Transverse colon (tissue), 4 donors: Measurements from ENCODE around the gene STPG3. TPM values are rescaled to one million over a fixed set of nuclear protein-coding genes. Genes with fewer than 3 reads are reported as not detected.
A peak's percentile ranks its signal among the peaks of the same experiment; 100 is the strongest.

Experiments
- DNase-seq: peaks from one replicate; pipeline ENCODE4 v3.0.0-alpha.2; 2019
- H3K27ac ChIP-seq, 4 donors: fragments of 200-600 bp; sonication (generic); 2 replicates each; pipeline ENCODE4 v1.5.1; 2016 to 2018; ENCODE audit warnings: inconsistent platforms in 4 of 4
- H3K27me3 ChIP-seq: fragments of 200-600 bp; sonication (generic); 2 replicates; pipeline ENCODE4 v1.5.1; 2017; ENCODE audit warnings: inconsistent platforms
- H3K36me3 ChIP-seq, 4 donors: fragments of 200-600 bp; sonication (generic); 2 replicates each; pipeline ENCODE4 v1.5.1; 2017 to 2019; ENCODE audit warnings: inconsistent platforms in 4 of 4
- H3K4me1 ChIP-seq, 4 donors: fragments of 200-600 bp; sonication (generic); 2 replicates each; pipeline ENCODE4 v1.5.1; 2017 to 2020; ENCODE audit warnings: inconsistent platforms in 4 of 4
- H3K4me3 ChIP-seq, 4 donors: fragments of 200-600 bp; sonication (generic); 1 replicate in 1 of 4; 2 replicates in 3 of 4; pipeline versions ENCODE4 v1.5.1 to v1.6.1; 2017 to 2019; ENCODE audit warnings: inconsistent platforms in 4 of 4
- H3K9me3 ChIP-seq, 2 donors: fragments of 200-600 bp; sonication (generic); 2 replicates each; pipeline ENCODE4 v1.5.1; 2017 to 2019; ENCODE audit warnings: inconsistent platforms in 2 of 2
- EP300 ChIP-seq: sonication (generic); formaldehyde crosslinking; IDR thresholded peaks from one replicate; pipeline ENCODE4 v1.6.1; 2017; ENCODE audit warnings: antibody characterized with exemption, low read depth
- POLR2A ChIP-seq: fragments of 450-650 bp; IDR thresholded peaks from one replicate; pipeline ENCODE4 v1.6.1; 2016; ENCODE audit warnings: antibody characterized with exemption, mild to moderate bottlenecking, moderate library complexity
- POLR2AphosphoS5 ChIP-seq, 3 donors: sonication (generic); formaldehyde crosslinking; IDR thresholded peaks; one replicate each; pipeline ENCODE4 v1.6.1; 2016; ENCODE audit warnings: antibody characterized with exemption in 3 of 3
- WGBS, 2 donors: methylation state at CpG; one replicate each; pipeline ENCODE4 v1.1.5; 2018; ENCODE audit warnings: low coverage in 1 of 2; 5-methylcytosine and 5-hydroxymethylcytosine counted together
- in situ Hi-C, 4 donors: fragments of 200-750 bp; cut with MboI; loops; one replicate each; pipeline versions ENCODE4 v1.15.0 to v1.15.1; 2017; ENCODE audit warnings: low sequenced_read_pairs in 3 of 4, low pct_ligation_motif_present in 1 of 4, low pct_unique_long_range_greater_than_20kb in 1 of 4
- intact Hi-C: fragments of 100-400 bp; cut with DNase I; formaldehyde crosslinking; loops from one replicate; pipeline ENCODE4 v1.15.1; 2023; ENCODE audit warnings: low total_unique reads
- total RNA-seq, 4 donors: library from RNA; depleted of rRNA; stranded (reverse); fragments of >200 nt; gene quantifications; one replicate each; pipeline ENCODE4 v1.1.0, GENCODE V29; 2016
- TF ChIP-seq, protein P1 (sequence below), 5 experiments: fragments of 200-600 bp in 3 of 5; fragments of 450-650 bp in 2 of 5; sonication (generic) in 3 of 5; IDR thresholded peaks; 1 replicate in 2 of 5; 2 replicates in 3 of 5; pipeline ENCODE4 v1.5.1; 2016 to 2017; ENCODE audit warnings: antibody characterized with exemption in 5 of 5, inconsistent platforms in 3 of 5, mild to moderate bottlenecking in 2 of 5, moderate library complexity in 1 of 5

Gene STPG3
- total RNA-seq, 4 donors from 2014 or later, result not detected

GRCh38 chr9:137294091-137294680 is 43.1 kb downstream of the STPG3 start:
- peak overlapping the region; percentile 86 to 91 (median 88) for H3K27ac ChIP-seq
- intact Hi-C loops, result no loop called here
- in situ Hi-C loops, result loop anchor here in 2 of 4 donors (25.0 kb wide), 1 partner anchor 118 kb away; the partner anchor contains the start of genes EXD3 (in 2 of the 2) and NOXA1 (in 2 of the 2)
- H3K9me3 ChIP-seq, result no peaks in the 10 kb centered on the region
- no peaks in the 10 kb centered on the region for H3K36me3 ChIP-seq
- peaks cover 53% of the 10 kb centered on the region for H3K27me3 ChIP-seq
- H3K4me1 ChIP-seq, result peaks cover 6 to 51% (median 39%) of the 10 kb centered on the region in 4 donors
- no peak for DNase-seq
- WGBS, 2 donors, result 21 to 33% methylated on average over 4 to 11 of the region's 11 CpGs
- peak in 1 of 3 donors; percentile 0 for TF ChIP-seq POLR2AphosphoS5 (IDR thresholded peaks at IDR 0.05)
- TF ChIP-seq, protein P1, sequence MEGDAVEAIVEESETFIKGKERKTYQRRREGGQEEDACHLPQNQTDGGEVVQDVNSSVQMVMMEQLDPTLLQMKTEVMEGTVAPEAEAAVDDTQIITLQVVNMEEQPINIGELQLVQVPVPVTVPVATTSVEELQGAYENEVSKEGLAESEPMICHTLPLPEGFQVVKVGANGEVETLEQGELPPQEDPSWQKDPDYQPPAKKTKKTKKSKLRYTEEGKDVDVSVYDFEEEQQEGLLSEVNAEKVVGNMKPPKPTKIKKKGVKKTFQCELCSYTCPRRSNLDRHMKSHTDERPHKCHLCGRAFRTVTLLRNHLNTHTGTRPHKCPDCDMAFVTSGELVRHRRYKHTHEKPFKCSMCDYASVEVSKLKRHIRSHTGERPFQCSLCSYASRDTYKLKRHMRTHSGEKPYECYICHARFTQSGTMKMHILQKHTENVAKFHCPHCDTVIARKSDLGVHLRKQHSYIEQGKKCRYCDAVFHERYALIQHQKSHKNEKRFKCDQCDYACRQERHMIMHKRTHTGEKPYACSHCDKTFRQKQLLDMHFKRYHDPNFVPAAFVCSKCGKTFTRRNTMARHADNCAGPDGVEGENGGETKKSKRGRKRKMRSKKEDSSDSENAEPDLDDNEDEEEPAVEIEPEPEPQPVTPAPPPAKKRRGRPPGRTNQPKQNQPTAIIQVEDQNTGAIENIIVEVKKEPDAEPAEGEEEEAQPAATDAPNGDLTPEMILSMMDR (IDR thresholded peaks at IDR 0.05), result no peak
- TF ChIP-seq EP300, result no peak
- TF ChIP-seq POLR2A, result peak; percentile 10
- no peak overlapping the region for H3K4me3 ChIP-seq

GRCh38 chr9:137294681-137295237 is 43.7 kb downstream of the STPG3 start:
- Histone ChIP-seq H3K9me3 (no peaks in the 10 kb centered on the region), H3K27ac (peak overlapping the region; percentile 86 to 91 (median 88)), H3K36me3 (no peaks in the 10 kb centered on the region), H3K4me1 (peaks cover 6 to 51% (median 40%) of the 10 kb centered on the region in 4 donors), H3K4me3 (peak overlapping the region in 2 of 4 donors; percentile 49 to 52), H3K27me3 (peaks cover 59% of the 10 kb centered on the region)
- 45 to 50% methylated on average over 2 to 26 of the region's 35 CpGs for WGBS, 2 donors
- intact Hi-C loops, result no loop called here
- TF ChIP-seq, protein P1 (IDR thresholded peaks at IDR 0.05), result peak in 3 of 5 experiments; percentile 7 to 22 (median 9)
- TF ChIP-seq POLR2A (peak; percentile 5), EP300 (no peak), POLR2AphosphoS5 (IDR thresholded peaks at IDR 0.05) (peak in 1 of 3 donors; percentile 58)
- in situ Hi-C loops, result loop anchor here in 2 of 4 donors (25.0 kb wide), 1 partner anchor 118 kb away; the partner anchor contains the start of genes EXD3 (in 2 of the 2) and NOXA1 (in 2 of the 2)
- peak; percentile 32 for DNase-seq

GRCh38 chr9:137295238-137295811 is 44.2 kb downstream of the STPG3 start:
- peaks cover 6 to 54% (median 42%) of the 10 kb centered on the region in 4 donors for H3K4me1 ChIP-seq
- H3K36me3 ChIP-seq, result no peaks in the 10 kb centered on the region
- H3K4me3 ChIP-seq, result peak overlapping the region in 3 of 4 donors; percentile 39 to 52 (median 49)
- DNase-seq, result peak; percentile 62
- in situ Hi-C loops (loop anchor here in 2 of 4 donors (25.0 kb wide), 1 partner anchor 117 kb away; the partner anchor contains the start of genes EXD3 (in 2 of the 2) and NOXA1 (in 2 of the 2)), intact Hi-C loops (no loop called here)
- H3K9me3 ChIP-seq, result no peaks in the 10 kb centered on the region
- H3K27ac ChIP-seq, result peak overlapping the region; percentile 86 to 91 (median 88)
- H3K27me3 ChIP-seq, result peaks cover 64% of the 10 kb centered on the region
- WGBS, 2 donors, result 42% methylated on average over 3 of the region's 76 CpGs; no CpG with 5 or more reads in 1 of the 2 donors
- no peak for TF ChIP-seq POLR2A
- TF ChIP-seq EP300, result no peak
- TF ChIP-seq POLR2AphosphoS5 (IDR thresholded peaks at IDR 0.05), result no peak
- TF ChIP-seq, protein P1 (IDR thresholded peaks at IDR 0.05), result peak in 3 of 5 experiments; percentile 31 to 58 (median 58)
